SK-N-MC (cell line): ENCODE data around the gene CCDC142.

Experiments
- EZH2 ChIP-seq: fragments of 200-600 bp; sonication (generic); IDR thresholded peaks from one replicate; pipeline ENCODE4 v1.6.1; 2017; ENCODE audit warnings: antibody characterized with exemption
- POLR2AphosphoS5 ChIP-seq: IDR thresholded peaks from 2 replicates; pipeline ENCODE4 v1.6.1; 2012; ENCODE audit warnings: mild to moderate bottlenecking, low read depth, low read length, borderline replicate concordance

GRCh38 chr2:74531666-74532065, 48.9 kb upstream of the CCDC142 start:
- TF ChIP-seq EZH2, result no peak
- TF ChIP-seq POLR2AphosphoS5, result no peak
